Right cardiac atrium (tissue), 5 donors: ENCODE data around the gene PPOX. TPM values are rescaled to one million over a fixed set of nuclear protein-coding genes. Genes with fewer than 3 reads are reported as not detected.

Source experiments
- ATAC-seq, 2 donors: fragments of 200-7000 bp; cut with Tn5 transposase; one replicate each; pipeline versions ENCODE4 v1.8.0 to v1.9.1; 2020; ENCODE audit warnings: moderate library complexity in 2 of 2, mild to moderate bottlenecking in 1 of 2
- DNase-seq, 3 donors: peaks; one replicate each; pipeline ENCODE4 v3.0.0-alpha.2; 2020
- H3K27ac ChIP-seq: one replicate; pipeline ENCODE4 v1.5.1; 2013; ENCODE audit warnings: mild to moderate bottlenecking, low read length, control low read depth, moderate library complexity
- H3K27me3 ChIP-seq: one replicate; pipeline ENCODE4 v1.6.1; 2013; ENCODE audit not compliant: control insufficient read depth, insufficient read depth
- H3K4me1 ChIP-seq: one replicate; pipeline ENCODE4 v1.6.1; 2013; ENCODE audit warnings: low read length; ENCODE audit not compliant: control insufficient read depth, insufficient read depth
- H3K4me3 ChIP-seq: one replicate; pipeline ENCODE4 v1.5.1; 2013; ENCODE audit warnings: low read length, control low read depth
- H3K9me3 ChIP-seq: one replicate; pipeline ENCODE4 v1.6.1; 2013; ENCODE audit warnings: low read length; ENCODE audit not compliant: control insufficient read depth
- WGBS: extraction: QIAGEN DNeasy Blood & Tissue Kit; methylation state at CpG from one replicate; pipeline ENCODE4 v1.1.7; 2013; 5-methylcytosine and 5-hydroxymethylcytosine counted together
- intact Hi-C, 4 donors: fragments of 100-400 bp; cut with DNase I; formaldehyde crosslinking; loops; one replicate each; pipeline versions ENCODE4 v1.11.0 to v1.14.0; 2022 to 2023
- polyA plus RNA-seq: library from polyadenylated mRNA; stranded (reverse); fragments of 200-250 nt; gene quantifications from one replicate; pipeline ENCODE4 v1.2.3, GENCODE V29; 2013
- total RNA-seq, 4 donors: library from RNA; stranded (reverse); fragmentation: NEBNext Ultra II Directional; extraction: Animal tissue kit (Norgen Biotek cat#: 25700); gene quantifications; one replicate each; pipeline ENCODE4 v1.2.1, GENCODE V29; 2021
- donor health status: healthy with polysubstance abuse.
- donor health status: DM: no; HTN: yes; CAD: no.
- donor health status: DM: no; HTN: no; CAD: no.
- donor health status: DM: no; HTN: yes; CAD: no; lungs with severe emphysema.
- donor health status: DM: yes; HTN: yes; CAD: no.

PPOX gene
- total and polyA plus RNA-seq, 5 donors, result 11.4 to 16.0 (median 15.2) TPM

- ATAC-seq (peak; percentile 41 to 59), DNase-seq (peak; percentile 63 to 85 (median 78))
- 64% methylated on average over 10 of the region's 10 CpGs for WGBS
- Histone ChIP-seq H3K27ac (peak within 1 kb of the TSS; percentile 82), H3K4me3 (peak within 1 kb of the TSS; percentile 4), H3K27me3 (no peaks in the 10 kb centered on the region), H3K9me3 (no peaks in the 10 kb centered on the region), H3K4me1 (peaks cover 3% of the 10 kb centered on the region)
- intact Hi-C loops, result no loop called here
Measured at GRCh38 chr1:161215076-161215475, 48.9 kb downstream of the PPOX start, which contains the start of gene FCER1G. Gene FCER1G, plus strand, starts transcription at chr1:161215295. Its CDS starts 27 bp downstream, at chr1:161215322.

GRCh38 chr1:161216945-161217712 is 50.9 kb downstream of the PPOX start:
- ATAC-seq, result peak; percentile 70 to 86
- DNase-seq, result peak in 2 of 3 donors; percentile 40 to 41
- H3K27ac ChIP-seq, result peak overlapping the region; percentile 97

GRCh38 chr1:161217831-161218230 is 51.6 kb downstream of the PPOX start:
- Histone ChIP-seq H3K9me3 (no peaks in the 10 kb centered on the region), H3K27ac (peak overlapping the region; percentile 76), H3K4me3 (no peak overlapping the region), H3K27me3 (no peaks in the 10 kb centered on the region), H3K4me1 (peaks cover 3% of the 10 kb centered on the region)
- 68% methylated on average over 6 of the region's 6 CpGs for WGBS
- intact Hi-C loops, result no loop called here
- ATAC-seq (peak in 1 of 2 donors; percentile 4), DNase-seq (peak in 2 of 3 donors; percentile 10 to 44)

More at GRCh38 chr1:161216945-161217712, 50.9 kb downstream of the PPOX start:
- intact Hi-C loops, result no loop called here
- peak overlapping the region; percentile 33 for H3K4me3 ChIP-seq
- H3K9me3 ChIP-seq, result no peaks in the 10 kb centered on the region
- peaks cover 3% of the 10 kb centered on the region for H3K4me1 ChIP-seq
- H3K27me3 ChIP-seq, result no peaks in the 10 kb centered on the region
- WGBS, result 25% methylated on average over 7 of the region's 7 CpGs

- no peaks in the 10 kb centered on the region for H3K9me3 ChIP-seq
- intact Hi-C loops, result no loop called here
- no peaks in the 10 kb centered on the region for H3K27me3 ChIP-seq
- no peak overlapping the region for H3K4me3 ChIP-seq
- no peak for ATAC-seq
- 72% methylated on average over 8 of the region's 8 CpGs for WGBS
- peaks cover 3% of the 10 kb centered on the region for H3K4me1 ChIP-seq
- peak in 2 of 3 donors; percentile 50 for DNase-seq
- no peak overlapping the region for H3K27ac ChIP-seq
Measured at GRCh38 chr1:161218301-161219077, 52.3 kb downstream of the PPOX start.

GRCh38 chr1:161219078-161219892 is 53.1 kb downstream of the PPOX start:
- no peak overlapping the region for H3K4me3 ChIP-seq
- intact Hi-C loops, result no loop called here
- 91% methylated on average over 5 of the region's 5 CpGs for WGBS
- peaks cover 3% of the 10 kb centered on the region for H3K4me1 ChIP-seq
- DNase-seq (no peak), ATAC-seq (no peak)
- H3K27ac ChIP-seq, result no peak overlapping the region
- no peaks in the 10 kb centered on the region for H3K9me3 ChIP-seq
- no peaks in the 10 kb centered on the region for H3K27me3 ChIP-seq

- 87% methylated on average over 5 of the region's 5 CpGs for WGBS
- no peak for DNase-seq
- no peaks in the 10 kb centered on the region for H3K9me3 ChIP-seq
- intact Hi-C loops, result no loop called here
- no peak overlapping the region for H3K4me3 ChIP-seq
- ATAC-seq, result no peak
- H3K4me1 ChIP-seq, result peaks cover 3% of the 10 kb centered on the region
- no peak overlapping the region for H3K27ac ChIP-seq
- H3K27me3 ChIP-seq, result no peaks in the 10 kb centered on the region
Measured at GRCh38 chr1:161220002-161220401, 53.8 kb downstream of the PPOX start.

Other genes with a start within 250 kb of the PPOX start
- gene ITLN2, start 211.6 kb upstream of the PPOX start, total RNA-seq, result 1 to 10 TPM in 2 of 4 donors, under 1 TPM in 2; 0.58 to 2.1 (median 0.94) TPM
- gene ITLN2, start 211.6 kb upstream of the PPOX start, polyA plus RNA-seq, result 0.88 TPM
- gene F11R, start 145.3 kb upstream of the PPOX start, total RNA-seq, result 10 to 100 TPM; 18.8 to 27.2 (median 25.3) TPM
- gene F11R, start 145.3 kb upstream of the PPOX start, polyA plus RNA-seq, result 12.6 TPM
- 10 to 100 TPM; 23.5 to 46.8 (median 35.8) TPM for gene TSTD1, start 127.5 kb upstream of the PPOX start, total RNA-seq
- gene TSTD1, start 127.5 kb upstream of the PPOX start, polyA plus RNA-seq, result 63.6 TPM
- 10 to 100 TPM; 34.5 to 41.4 (median 40.7) TPM for gene USF1, start 120.4 kb upstream of the PPOX start, total RNA-seq
- 32.8 TPM for gene USF1, start 120.4 kb upstream of the PPOX start, polyA plus RNA-seq
- gene ARHGAP30, start 96.5 kb upstream of the PPOX start, total RNA-seq, result 1 to 10 TPM; 2.7 to 5.0 (median 4.7) TPM
- gene ARHGAP30, start 96.5 kb upstream of the PPOX start, polyA plus RNA-seq, result 1.5 TPM
- gene NECTIN4, start 76.9 kb upstream of the PPOX start, total RNA-seq, result not detected
- gene NECTIN4, start 76.9 kb upstream of the PPOX start, polyA plus RNA-seq, result 0.02 TPM
- gene KLHDC9, start 68.1 kb upstream of the PPOX start, total RNA-seq, result 1 to 10 TPM; 3.4 to 5.4 (median 4.4) TPM
- 5.1 TPM for gene KLHDC9, start 68.1 kb upstream of the PPOX start, polyA plus RNA-seq
- 10 to 100 TPM; 44.9 to 58.6 (median 51.5) TPM for gene PFDN2, start 48.4 kb upstream of the PPOX start, total RNA-seq
- 151 TPM for gene PFDN2, start 48.4 kb upstream of the PPOX start, polyA plus RNA-seq
- gene NIT1, start 48.3 kb upstream of the PPOX start, total RNA-seq, result 10 to 100 TPM; 28.0 to 33.5 (median 30.4) TPM
- gene NIT1, start 48.3 kb upstream of the PPOX start, polyA plus RNA-seq, result 29.7 TPM
- 10 to 100 TPM; 26.3 to 30.6 (median 28.7) TPM for gene DEDD, start 33.8 kb upstream of the PPOX start, total RNA-seq
- gene DEDD, start 33.8 kb upstream of the PPOX start, polyA plus RNA-seq, result 15.5 TPM
- gene UFC1, start 12.4 kb upstream of the PPOX start, total RNA-seq, result 10 to 100 TPM; 82.6 to 91.0 (median 89.1) TPM
- 99.9 TPM for gene UFC1, start 12.4 kb upstream of the PPOX start, polyA plus RNA-seq
- 10 to 100 TPM; 14.9 to 25.7 (median 20.9) TPM for gene USP21, start 6.9 kb upstream of the PPOX start, total RNA-seq
- gene USP21, start 6.9 kb upstream of the PPOX start, polyA plus RNA-seq, result 18.1 TPM
- gene B4GALT3, start 11.1 kb downstream of the PPOX start, total RNA-seq, result 10 to 100 TPM; 16.0 to 21.0 (median 19.7) TPM
- gene B4GALT3, start 11.1 kb downstream of the PPOX start, polyA plus RNA-seq, result 17.5 TPM
- 100 to 1,000 TPM in 1 of 4 donors, 10 to 100 TPM in 2, 1 to 10 TPM in 1; 6.9 to 111 (median 17.2) TPM for gene ADAMTS4, start 32.6 kb downstream of the PPOX start, total RNA-seq
- gene ADAMTS4, start 32.6 kb downstream of the PPOX start, polyA plus RNA-seq, result 24.4 TPM
- gene NDUFS2, start 35.9 kb downstream of the PPOX start, total RNA-seq, result 100 to 1,000 TPM; 162 to 229 (median 177) TPM
- 219 TPM for gene NDUFS2, start 35.9 kb downstream of the PPOX start, polyA plus RNA-seq
- 10 to 100 TPM; 23.3 to 44.3 (median 32.9) TPM for gene FCER1G, start 48.9 kb downstream of the PPOX start, total RNA-seq
- 33.4 TPM for gene FCER1G, start 48.9 kb downstream of the PPOX start, polyA plus RNA-seq
- not detected for gene APOA2, start 57.2 kb downstream of the PPOX start, total RNA-seq
- 0.34 TPM for gene APOA2, start 57.2 kb downstream of the PPOX start, polyA plus RNA-seq
- gene TOMM40L, start 59.6 kb downstream of the PPOX start, total RNA-seq, result 10 to 100 TPM; 27.7 to 42.9 (median 32.1) TPM
- gene TOMM40L, start 59.6 kb downstream of the PPOX start, polyA plus RNA-seq, result 31.9 TPM
- not detected for gene NR1I3, start 71.8 kb downstream of the PPOX start, total RNA-seq
- 0.18 TPM for gene NR1I3, start 71.8 kb downstream of the PPOX start, polyA plus RNA-seq
- under 1 TPM; 0.21 to 0.94 (median 0.57) TPM for gene PCP4L1, start 92.3 kb downstream of the PPOX start, total RNA-seq
- 0.45 TPM for gene PCP4L1, start 92.3 kb downstream of the PPOX start, polyA plus RNA-seq
- gene MPZ, start 143.5 kb downstream of the PPOX start, total RNA-seq, result 10 to 100 TPM in 1 of 4 donors, 1 to 10 TPM in 3; 4.8 to 10.2 (median 8.5) TPM
- gene MPZ, start 143.5 kb downstream of the PPOX start, polyA plus RNA-seq, result 23.2 TPM
- gene SDHC, start 148.0 kb downstream of the PPOX start, total RNA-seq, result 100 to 1,000 TPM; 236 to 275 (median 248) TPM
- gene SDHC, start 148.0 kb downstream of the PPOX start, polyA plus RNA-seq, result 167 TPM
- gene CFAP126, start 201.4 kb downstream of the PPOX start, total RNA-seq, result not detected
- not detected for gene CFAP126, start 201.4 kb downstream of the PPOX start, polyA plus RNA-seq